ENCODE measurements around the gene LLGL1.
A peak's percentile ranks its signal among the peaks of the same experiment; 100 is the strongest.

LLGL1 gene

DNA sequence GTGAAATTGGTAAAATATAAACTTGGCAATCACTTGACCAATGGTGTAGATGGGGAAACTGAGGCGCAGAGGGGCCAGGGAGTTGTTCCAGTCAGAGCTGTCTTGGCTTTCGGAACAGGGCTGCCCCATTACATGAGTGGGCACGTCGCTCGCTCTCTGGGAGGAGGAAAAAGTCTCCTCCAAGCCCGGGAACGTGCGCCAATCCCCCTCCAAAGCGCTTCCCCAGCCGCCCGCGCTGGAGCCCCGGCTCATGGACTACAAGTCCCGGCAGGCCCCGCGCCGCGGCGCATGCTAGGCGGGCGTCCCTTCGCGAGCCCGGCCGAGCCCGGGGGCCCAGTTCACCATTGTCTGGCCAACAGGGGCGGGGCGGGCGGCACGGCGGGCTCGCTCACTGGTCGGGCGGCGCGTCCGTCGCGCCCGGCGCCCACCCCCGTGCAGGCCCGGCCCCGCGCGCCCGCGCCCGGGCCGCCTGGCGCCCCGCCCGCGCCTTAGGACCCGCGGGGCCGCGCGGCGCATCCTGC is at the start of gene LLGL1:
Gene LLGL1 (plus strand): TSS at position 515 of the 521 bp plus-strand sequence. CDS start 48 bp downstream, outside the sequence.
- FAIRE-seq (peak; percentile 99), DNase-seq (ENCODE audit: insufficient read length, low spot score) (peak; percentile 100)

DNA sequence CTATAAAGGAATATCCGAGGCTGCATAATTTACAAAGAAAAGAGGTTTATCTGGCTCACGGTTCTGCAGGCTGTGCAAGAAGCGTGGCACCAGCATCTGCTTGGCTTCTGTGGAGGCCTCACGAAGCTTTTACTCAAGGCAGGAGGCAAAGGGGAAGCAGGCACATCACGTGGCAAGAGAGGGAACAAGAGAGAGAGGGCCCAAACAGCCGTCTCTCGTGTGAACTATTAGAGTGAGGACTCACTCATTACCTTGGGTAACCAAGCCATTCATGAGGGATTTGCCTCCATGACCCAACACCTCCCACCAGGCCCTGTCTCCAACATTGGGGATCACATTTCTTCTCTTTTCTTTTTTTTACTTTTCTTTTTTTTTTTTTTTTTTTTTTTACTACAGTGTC is 49.3 kb upstream of the LLGL1 start:
- FAIRE-seq: no peak
- no peak for DNase-seq (ENCODE audit: insufficient read length, low spot score)

DNA sequence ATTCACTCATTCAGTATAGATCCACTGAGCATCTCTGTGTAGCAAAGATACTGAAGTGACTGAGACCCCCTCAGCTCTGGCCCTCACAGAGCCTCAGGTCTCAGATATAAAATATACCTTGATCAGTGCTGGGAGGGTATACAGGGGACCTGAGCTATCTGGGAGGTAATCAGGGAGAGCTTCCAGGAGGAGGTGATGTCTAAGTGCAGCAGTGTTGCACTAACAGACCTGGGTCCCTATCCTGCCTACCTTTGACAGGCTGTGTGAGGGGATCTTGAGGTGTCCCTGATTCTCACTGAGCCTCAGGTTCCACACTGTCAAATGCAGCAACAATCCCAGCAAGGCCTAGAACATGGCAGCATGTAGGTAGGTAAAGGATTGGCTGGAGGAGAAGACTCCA is 48.3 kb upstream of the LLGL1 start:
- DNase-seq (ENCODE audit: insufficient read length, low spot score) (no peak), FAIRE-seq (peak; percentile 40)

DNA sequence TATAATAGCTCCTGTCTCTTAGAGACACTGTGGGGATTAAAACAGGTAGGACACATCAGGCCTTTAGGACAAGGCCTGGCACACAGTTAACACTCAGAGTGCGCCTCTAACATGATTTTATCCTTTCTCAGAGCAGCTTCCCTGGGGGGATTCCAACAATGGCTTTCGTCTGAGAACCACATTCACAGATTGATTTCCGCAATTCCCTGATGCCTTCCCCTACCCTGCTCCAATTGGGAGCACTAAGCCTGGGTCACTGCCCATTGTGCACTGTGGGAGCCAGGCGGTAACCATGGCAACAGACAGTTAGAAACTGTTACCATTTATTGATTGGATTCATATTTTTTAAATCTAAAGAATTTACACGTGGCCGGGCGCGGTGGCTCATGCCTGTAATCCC is 47.7 kb upstream of the LLGL1 start:
- FAIRE-seq: no peak
- DNase-seq (ENCODE audit: insufficient read length, low spot score): no peak

DNA sequence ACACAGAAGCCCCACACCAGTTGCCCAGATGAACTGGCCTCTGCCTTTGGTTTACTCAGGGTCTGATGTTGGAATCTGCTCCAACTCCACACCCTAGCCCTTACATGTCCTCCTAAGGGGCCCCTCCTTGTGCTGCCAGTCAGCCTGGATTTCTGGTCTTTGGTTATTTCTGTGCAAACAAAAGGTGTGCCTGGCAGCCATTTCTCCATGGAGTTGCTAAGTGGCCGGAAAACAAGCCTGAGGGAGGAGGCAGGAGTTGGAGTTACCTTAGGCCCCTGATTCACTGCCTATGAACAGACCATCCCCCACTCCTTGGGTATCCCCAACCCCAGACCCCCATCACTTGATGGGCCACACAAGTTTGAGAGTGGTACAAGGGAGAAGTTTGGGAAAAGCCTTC is 46.2 kb upstream of the LLGL1 start:
- DNase-seq (ENCODE audit: insufficient read length, low spot score) (no peak), FAIRE-seq (no peak)

DNA sequence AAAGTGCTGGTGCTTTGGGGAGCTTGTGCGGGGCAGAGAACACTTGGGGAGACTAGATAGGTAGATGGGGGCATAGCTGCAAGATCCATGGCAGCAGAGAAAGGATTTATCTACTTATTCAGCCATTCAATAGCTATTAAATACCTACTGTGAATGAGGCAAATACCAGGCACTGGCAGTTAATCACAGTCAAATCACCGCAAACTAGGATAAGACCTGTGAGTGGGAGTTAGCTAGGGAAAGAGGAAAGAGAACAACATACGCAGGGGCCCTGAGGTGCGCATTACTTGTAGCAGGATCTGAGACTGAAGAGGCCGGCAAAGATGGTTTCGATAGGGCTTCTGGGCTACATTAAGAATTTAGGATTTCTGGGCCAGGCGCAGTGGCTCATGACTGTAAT is 45.6 kb upstream of the LLGL1 start:
- DNase-seq (ENCODE audit: insufficient read length, low spot score): no peak
- FAIRE-seq: no peak

DNA sequence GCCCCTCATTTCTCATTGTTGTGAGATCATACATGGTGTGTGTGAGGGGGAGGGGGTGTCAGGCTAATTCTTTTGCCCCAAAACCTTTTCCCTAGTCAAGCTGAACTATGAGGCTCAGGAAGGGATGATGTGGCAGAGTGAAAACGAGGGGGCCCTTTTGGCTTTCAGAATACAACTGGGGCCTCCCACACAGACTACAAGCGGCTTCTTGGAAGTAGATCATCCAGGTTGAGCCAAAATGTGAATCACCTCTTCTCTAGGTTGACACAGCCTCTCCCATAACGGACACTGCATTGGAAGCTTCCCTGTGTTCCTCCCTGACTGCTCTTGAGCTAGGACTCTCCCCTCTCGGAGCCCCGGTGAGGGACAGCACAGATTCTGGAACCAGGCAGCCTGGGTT is 44.1 kb upstream of the LLGL1 start:
- FAIRE-seq: no peak
- DNase-seq (ENCODE audit: insufficient read length, low spot score): no peak

DNA sequence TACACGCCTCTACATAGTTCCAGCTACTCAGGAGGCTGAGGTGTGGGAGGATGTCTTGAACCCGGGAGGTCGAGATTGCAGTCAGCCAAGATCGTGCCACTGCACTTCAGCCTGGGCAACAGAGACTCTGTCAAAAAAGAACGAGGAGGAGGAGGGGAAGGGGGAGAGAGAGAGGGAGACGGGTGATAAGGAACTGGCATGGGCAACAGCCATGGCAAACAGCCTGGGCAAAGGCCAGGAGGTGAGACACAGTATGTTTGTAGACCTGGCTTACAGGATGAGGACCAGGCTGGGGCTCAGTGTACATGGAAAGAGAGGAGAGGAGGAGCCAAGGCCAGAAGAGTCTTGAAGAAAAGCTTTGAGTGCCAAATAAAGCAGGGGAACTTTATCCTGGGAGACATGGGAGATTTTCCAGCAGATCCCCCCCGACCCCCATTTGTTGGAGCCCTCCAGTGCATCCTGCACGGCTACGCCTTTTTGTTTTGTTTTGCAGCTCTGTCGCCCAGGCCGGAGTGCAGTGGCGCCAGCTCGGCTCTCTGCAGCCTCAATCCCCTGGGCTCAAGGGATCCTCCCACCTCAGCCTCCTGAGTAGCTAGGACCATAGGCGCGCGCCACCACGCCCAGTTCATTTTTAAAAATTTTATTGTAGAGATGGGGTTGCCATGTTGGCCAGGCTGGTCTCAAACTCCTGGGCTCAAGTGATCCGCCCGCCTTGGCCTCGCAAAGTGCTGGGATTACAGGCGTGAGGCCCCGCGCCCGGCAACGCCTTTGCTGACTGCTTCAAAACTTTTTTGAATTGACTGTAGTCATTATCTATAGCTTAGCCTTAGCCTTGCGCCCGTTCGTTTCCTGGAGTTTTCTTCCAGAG is 43.1 kb upstream of the LLGL1 start:
- DNase-seq (ENCODE audit: insufficient read length, low spot score): no peak
- no peak for FAIRE-seq

DNA sequence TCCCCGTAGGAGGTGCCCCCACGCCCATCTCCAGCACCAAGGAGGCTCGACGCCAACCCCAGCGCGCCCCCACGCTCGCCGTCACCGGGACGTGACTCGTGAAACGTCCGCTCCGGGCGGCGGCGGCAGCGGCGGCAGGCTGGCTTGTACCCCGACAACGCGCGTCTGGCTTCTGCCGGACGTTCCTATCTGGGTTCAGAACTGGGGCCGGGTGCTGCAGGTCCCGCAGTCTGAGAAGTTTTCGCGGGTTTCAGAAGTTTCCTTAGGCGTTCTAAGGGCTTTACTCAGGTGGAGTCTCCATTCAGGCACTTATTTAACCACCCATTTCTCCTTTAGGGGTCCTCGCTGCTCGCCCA is 42.5 kb upstream of the LLGL1 start:
- FAIRE-seq (no peak), DNase-seq (ENCODE audit: insufficient read length, low spot score) (peak; percentile 93)

DNA sequence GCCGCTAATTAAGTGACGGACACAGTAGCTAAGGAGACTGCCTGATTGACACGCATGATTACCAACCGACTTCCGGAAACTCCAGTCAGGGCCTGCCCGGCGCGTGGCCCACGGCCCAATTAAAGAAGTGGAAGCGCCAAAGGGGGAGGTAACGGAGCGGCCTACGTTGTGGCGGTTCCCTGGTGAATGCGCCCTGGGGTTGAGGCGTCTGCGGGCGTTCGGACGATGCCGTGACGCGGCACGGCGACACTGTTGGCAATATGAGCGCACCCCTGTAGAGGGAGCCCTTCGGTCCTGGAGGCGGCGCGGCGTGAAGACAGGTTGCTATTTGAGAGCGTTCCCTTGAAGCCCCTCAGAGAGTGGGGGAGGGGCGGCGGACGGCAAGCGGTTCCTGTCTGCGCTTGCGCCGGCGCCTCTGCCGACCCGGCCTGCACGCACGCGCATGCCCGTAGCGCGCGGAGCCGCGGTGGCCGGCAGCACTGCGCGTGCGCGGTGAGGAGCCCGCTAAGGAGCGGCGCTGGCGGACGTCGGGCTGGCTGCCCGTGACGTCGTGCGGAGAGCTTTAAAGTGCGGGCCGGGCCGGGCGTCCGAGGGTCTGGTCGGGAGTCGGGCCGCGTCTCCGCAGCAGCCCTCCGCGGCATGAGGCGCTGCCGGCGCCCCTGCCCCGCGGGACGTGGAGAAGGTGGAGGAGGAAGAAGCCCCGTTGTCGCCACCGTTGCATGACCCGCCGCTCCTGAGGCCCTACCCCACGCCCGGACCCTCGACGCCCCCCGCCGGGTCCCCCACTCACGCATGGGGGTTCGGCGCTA is 41.9 kb upstream of the LLGL1 start, which contains the start of gene ALKBH5:
Gene ALKBH5 (plus strand): TSS at position 495 of the 809 bp plus-strand sequence. CDS start 416 bp downstream, outside the sequence.
- FAIRE-seq: peak; percentile 98
- peak; percentile 100 for DNase-seq (ENCODE audit: insufficient read length, low spot score)

DNA sequence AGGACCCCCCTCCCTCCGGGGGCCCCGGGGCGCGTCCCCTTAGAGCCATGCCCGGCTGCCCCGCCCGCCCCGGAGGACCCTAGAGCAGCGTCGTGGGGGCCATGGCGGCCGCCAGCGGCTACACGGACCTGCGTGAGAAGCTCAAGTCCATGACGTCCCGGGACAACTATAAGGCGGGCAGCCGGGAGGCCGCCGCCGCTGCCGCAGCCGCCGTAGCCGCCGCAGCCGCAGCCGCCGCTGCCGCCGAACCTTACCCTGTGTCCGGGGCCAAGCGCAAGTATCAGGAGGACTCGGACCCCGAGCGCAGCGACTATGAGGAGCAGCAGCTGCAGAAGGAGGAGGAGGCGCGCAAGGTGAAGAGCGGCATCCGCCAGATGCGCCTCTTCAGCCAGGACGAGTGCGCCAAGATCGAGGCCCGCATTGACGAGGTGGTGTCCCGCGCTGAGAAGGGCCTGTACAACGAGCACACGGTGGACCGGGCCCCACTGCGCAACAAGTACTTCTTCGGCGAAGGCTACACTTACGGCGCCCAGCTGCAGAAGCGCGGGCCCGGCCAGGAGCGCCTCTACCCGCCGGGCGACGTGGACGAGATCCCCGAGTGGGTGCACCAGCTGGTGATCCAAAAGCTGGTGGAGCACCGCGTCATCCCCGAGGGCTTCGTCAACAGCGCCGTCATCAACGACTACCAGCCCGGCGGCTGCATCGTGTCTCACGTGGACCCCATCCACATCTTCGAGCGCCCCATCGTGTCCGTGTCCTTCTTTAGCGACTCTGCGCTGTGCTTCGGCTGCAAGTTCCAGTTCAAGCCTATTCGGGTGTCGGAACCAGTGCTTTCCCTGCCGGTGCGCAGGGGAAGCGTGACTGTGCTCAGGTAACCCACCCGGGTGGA is 41.0 kb upstream of the LLGL1 start:
- DNase-seq (ENCODE audit: insufficient read length, low spot score) (peak; percentile 36), FAIRE-seq (peak; percentile 80)

DNA sequence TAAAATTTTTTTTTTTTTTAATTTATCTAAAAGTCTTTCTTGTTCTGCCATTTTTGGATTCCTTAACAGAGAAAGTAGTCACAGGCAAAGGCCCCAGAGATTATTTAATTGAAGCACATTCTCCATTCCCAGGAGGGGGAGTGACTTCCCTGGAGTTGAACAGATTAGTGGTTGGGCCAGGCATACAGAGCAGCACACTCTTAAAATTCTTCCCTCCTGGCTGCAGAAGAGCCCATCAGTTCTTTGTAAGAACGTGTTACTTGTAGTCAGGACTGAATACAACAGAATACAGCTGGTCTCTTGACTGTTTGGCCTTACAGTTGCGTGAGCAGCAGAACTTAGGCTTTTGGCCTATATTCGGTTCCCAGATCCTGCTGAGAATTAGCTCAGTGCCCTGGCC is 40.0 kb upstream of the LLGL1 start:
- DNase-seq (ENCODE audit: insufficient read length, low spot score): no peak
- no peak for FAIRE-seq

DNA sequence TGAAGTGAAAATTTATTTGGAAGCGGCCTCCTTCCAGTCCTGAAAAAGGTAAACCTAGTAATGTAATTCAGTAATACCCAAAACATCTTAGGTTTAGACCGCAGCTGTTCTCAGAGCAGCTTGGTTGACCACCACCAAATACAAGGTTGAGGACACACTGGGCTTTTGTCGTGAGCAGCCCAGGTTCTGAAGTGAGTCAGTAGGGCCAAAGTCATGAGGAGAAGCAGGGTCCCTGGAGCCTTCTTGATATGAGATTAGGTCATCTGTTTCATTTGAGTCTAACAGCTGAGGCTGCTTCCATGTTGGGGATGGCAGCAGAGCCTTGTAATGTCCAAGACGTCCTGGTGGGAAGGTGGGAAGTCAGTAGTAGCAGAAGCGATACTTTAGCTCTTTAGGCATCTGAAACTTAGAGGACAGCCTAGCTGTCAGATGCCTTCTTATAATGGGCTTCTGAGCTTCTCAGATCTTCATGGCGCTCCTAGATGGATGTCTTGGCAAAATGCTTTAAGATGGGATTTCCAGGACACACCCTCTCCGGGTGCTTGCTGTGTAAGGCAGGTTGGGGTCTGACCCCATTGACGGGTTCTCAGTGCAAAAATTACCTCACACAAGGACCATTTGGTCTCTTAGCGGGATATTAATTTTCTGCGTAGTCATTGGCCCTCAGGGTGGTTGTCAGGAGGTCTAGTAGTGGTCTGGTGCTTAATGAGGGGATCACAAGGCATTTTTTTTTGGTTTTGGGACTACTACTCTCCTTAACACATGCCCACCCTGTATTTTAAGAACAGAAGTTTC is 39.4 kb upstream of the LLGL1 start:
- FAIRE-seq (no peak), DNase-seq (ENCODE audit: insufficient read length, low spot score) (no peak)

DNA sequence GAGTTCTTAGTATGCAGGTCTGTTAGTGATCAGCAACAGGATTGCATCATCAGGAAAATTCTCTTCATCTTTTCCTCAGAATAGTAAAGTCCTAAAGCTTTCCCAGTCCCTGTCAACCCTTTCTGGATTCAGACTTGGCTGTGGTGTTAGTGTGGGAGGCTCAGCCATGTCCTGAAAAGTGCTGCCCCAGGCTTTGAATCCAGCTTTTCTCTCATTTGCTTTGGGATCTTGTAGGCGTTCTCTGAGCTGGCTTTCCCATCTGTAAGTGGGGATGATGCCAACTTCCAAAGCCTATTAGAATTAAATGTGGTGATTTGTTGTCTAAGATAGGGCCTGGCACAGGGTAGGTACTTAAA is 38.8 kb upstream of the LLGL1 start:
- FAIRE-seq: no peak
- no peak for DNase-seq (ENCODE audit: insufficient read length, low spot score)

DNA sequence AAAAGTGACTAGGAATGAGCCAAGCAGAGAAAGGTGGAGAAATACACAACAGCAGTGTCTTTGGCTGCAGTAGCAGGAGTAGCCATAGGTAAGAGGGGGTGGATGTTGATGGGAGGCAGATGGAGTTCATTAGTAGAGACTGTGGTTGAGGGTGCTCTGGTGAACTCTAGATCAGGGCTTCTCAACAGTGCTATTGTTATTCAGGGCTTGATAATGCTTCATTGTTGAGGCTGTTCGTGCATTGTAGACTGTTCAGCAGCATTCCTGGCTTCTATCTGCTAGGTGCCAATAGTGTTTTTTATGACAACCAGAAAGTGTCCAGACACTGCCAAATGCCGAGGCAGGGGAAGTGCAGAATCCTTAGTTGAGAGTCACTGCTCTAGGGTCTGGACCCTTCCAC is 38.2 kb upstream of the LLGL1 start:
- no peak for DNase-seq (ENCODE audit: insufficient read length, low spot score)
- FAIRE-seq: no peak

DNA sequence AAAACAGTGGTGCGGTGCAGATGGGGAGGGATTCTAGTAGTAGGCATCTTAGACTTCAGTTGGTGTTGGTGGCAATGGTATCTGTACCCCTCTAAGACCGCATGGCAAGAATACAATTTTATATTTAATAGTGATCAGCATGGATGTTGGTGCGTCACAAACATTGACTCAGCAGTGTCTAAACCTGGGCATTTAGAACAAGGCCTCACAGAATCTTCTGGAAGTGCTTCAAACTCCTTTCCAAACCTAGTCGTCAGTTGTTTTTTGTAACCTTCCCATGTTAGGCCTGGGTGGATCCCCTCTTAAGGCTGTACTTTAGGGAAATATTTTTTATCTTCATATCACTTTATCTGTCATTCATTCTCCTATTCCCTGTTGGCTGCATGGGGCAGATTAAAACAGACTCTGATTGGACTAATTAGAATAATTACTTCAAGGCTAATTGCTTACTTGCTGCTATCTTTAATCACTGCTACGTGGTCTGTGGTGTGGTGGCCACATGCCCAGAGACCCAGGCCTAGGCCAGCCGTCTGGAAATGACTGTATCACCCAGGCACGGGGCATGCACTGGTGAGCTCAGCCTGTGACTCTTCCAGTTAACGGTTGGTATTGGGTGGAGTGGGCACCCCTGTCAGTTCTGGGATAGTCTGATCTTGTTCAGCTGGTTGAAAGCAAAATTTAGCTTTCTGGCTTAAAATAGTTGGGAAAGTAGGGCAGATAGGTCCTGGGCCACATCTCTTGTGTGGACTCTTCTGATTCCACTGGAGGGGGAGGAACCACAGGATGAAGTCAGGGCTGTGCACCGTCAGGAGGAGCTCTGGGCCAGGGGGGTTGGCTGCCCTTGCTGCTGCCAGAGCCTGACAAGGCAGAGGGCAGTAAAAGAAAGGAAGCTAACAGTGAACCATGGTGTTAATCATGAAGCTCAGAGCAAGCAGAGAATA is 37.3 kb upstream of the LLGL1 start:
- DNase-seq (ENCODE audit: insufficient read length, low spot score): no peak
- FAIRE-seq: no peak

DNA sequence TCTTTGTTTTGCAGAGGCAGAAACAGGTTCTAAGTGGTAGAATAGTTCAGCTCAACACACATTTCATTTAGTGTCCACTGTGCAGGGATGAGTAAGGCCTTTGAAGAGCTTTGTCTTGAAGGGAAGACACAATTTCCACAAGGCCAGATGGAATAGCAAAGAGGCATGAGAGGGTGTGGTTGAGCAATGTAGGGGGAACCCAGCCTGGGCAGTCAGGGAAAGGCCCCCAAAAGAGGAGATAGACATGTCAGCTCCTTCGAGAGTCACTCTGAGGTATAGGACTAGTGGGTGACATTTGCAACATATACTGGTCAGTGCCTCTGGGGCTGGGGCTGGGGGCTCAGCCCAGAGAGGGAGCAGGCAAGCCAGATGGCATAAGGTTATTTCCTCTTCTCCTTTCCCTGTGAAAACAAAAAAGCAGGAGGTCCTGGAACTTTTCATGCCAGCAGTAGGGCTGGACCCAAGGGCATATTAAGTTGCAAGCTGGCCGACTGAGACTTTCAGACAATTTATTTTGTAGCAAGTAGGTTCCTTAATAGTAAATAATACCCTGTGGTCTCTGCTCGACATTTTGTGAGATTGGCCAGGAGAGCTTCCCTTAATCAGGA is 34.7 kb upstream of the LLGL1 start:
- DNase-seq (ENCODE audit: insufficient read length, low spot score) (no peak), FAIRE-seq (peak; percentile 51)

DNA sequence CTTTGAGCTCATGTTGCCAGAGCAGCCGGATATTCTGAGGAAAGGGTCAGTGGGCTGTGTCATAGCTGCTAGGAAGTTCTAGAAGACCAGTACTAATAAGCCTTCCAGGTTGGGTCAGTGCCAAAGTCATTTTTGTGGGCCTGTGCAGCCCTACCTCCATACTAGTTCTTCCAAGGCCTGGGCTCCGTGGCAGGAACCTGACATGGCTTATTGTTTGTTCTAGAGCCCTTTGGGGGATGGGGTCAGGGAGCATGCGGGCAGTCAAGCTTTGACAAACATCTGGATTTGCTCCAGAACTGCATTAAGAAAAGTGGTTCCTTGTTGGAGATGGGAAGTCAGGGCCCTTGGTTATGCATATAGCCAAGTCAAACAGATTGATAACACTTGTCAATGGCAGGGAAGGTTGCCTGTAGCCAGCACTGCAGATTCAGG is 34.2 kb upstream of the LLGL1 start:
- FAIRE-seq: no peak
- no peak for DNase-seq (ENCODE audit: insufficient read length, low spot score)
